GM18868 (cell line): ENCODE measurements around the gene HGFAC.

Experiments used
- ATAC-seq: cut with Tn5 transposase; IDR thresholded peaks from one replicate; pipeline ENCODE4 v1.9.1; 2021; ENCODE audit warnings: mild to moderate bottlenecking, moderate library complexity; ENCODE audit not compliant: unreplicated experiment

The HGFAC gene

DNA sequence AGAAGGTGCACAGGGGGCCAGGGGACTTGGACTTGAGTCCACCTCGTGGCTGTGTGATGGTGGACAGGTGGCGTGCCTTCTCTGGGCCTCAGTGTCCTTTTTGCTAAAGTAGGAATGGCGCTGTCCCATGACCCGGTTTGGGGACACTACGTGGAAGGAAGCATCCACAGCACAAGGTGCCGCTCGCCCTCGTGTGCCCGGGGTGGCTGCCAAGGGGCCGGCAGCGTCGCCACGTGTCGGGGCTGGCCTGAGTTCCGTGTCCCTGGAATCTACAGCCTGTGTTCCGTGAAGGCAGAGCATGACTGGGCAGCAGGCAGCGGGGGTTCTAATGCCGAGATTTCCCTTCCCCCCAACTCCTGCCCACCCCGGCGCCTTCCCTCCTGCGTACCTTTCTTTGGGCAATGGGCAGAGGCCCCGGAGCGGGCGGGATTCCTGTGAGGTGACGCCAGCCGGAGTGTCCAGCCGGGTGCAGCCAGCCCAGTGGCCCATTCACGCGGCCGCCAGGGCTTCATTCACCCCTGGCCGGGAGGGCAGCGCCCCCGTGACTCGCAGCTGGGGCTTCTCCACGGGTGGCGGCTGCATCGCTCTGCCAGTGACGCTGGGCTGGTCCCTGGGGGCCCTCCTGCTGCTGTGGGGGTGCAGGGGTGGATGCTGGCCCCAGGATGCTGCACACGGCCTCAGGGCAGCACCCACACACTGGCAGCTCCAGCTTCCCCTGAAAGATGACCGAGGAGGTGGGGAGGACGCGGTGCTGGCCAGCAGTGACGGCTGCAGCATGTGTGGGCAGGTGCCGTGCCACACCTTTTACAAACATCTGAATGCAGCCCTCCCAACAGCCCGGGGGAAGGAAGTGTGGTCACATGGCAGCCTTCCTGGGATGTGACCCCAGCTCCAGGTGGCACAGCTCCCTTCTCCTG lies 42.5 kb downstream of the HGFAC start:
- ATAC-seq: no peak

DNA sequence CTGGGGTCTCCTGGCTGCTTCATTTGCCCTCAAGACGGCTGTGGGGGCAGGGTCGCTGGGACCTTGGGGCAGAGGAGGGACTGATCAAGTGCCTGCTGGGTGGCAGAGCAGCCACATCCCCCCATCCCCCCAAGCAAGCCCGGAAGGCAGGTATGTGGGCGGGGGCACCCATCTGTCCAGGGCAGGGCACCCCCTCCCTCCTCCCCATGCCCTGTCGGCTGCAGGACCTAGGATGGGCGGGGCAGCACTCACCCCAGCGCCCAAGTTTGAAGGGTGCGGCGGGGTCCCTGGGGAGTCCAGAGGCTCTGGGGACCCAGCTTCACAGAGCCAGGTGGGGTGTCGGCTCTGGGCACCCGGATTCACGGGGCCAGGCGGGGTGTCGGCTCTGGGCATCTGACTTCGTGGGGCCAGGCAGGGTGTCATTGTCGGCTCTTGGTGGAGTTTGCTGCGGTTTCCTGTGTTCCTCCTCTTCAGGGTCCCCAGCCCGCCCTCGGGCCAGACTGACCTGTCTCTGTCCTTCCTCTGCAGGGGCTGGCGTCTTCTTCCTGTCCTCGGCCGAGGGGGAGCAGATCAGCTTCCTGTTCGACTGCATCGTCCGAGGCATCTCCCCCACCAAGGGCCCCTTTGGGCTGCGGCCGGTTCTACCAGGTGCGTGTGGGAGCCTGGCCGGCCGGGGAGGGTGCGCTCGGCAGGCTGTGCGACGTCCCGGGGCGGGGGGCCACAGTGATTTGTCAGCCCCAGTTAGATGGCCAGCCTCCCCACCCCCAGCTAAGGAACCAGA lies 43.4 kb downstream of the HGFAC start:
- ATAC-seq: no peak

DNA sequence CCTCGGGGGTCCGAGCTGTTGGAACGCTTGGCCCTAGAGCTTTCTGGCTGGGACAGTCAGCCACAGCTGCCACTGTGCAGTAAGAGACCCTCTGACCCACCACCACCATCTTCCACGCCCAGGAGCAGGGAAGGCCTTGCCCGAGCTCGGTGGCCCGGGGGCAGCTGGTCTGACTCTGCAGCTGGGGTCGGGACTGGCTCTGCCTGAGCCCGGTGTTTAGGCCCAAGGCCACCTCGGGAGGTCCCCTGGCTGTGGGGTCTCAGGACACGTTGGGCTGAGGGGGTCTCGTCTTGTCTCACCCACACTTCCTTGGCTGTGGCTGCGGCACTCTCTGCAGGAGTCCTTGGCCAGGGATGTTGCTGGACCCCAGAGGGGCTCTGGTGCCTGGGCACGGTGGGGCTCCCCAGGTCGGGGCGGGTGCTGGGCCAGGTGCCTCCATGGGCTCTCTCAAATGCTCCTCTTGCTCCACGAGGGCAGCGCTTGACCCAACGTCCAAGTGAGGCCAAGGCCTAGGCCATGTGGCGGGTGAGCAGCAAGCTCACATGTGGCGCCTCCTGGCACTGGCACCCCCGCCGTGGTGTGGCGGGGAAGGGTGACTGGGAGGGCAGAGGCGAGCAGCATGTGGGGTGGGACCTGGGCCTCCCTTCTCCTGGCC lies 44.2 kb downstream of the HGFAC start:
- ATAC-seq: no peak

DNA sequence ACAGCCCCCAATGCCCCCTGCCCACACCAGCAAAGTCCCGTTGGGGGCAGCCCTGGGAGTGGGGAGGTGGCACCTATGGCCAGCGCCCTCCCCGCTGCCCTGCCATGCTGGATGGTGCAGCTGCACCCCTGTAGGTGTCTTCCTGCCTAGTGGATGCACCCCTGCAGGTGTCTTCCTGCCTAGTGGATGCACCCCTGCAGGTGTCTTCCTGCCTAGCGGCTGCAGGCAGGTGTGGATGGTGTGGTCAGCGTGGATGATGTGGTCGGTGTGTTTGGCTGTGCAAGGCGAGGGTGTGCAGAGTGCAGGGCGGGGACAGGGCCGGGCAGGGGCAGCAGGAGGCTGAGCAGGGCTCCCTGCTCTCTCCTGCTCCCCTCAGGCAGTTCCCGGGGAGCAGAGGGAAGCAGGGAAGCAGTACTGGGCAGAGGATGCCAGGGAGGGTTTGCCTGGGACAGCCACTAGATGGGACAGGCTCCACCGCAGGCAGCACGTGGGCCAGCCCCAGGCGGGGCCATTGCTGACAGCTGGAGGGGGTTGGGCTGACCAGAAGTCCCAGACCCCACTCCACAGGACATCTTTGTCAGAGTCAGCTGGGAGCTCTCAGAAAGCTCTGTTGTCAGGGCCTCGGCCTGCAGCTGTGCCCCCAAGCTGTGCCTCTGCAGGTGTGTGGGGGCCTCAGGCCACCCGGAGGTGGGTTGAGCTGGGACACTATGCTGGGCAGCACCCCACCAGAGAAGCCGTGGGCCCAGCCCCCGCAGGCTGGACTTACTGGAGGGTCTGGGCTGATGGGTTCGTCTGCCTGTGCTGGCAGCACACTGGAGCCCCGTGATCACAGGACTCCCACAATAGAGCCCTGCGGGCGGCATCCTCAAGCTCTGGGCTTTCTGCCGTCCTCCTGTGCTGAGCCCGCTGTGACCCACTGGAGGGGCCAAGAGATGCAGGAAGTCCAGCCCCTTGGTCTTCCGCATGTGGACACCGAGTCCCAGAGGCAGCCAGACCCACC lies 45.1 kb downstream of the HGFAC start:
- no peak for ATAC-seq

DNA sequence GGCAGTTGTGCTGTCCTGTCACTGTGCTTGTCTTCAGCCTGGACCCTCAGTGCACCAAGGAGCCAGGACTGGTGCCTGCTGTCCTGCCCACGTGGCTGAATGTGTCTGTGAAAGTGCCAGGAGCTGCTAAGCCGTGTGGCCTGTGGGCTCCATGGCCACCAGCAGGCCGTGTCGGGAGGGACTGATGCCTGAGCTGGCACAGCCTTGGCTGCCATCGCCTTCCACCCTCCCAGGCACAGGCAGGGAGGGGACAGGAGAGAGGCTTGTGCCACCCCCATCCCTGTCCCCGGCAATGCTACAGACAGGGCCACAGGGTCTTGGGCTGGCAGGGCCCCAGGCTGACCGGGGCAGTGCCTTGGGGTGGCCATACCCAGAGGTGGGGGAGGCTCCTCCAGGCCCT lies 46.1 kb downstream of the HGFAC start:
- ATAC-seq: no peak

DNA sequence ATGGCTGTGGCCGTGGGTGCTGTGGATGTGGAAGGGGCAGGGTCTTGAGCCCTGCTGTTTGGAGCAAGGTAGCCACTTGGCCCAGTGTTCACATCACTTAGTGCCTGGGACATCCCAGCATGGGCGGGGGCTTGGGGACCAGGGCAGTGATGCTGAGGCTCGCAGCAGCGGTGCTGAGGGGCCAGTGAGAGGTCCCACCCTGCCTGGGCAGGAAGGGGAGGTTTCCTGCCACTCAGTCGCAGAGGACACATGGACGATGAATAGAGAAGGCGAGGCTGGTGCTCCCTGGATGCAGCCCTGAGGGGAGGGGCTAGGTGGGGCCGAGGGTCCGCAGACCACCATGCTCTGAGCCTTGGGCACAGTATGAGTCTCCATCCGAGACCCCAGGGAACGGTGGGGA lies 47.1 kb downstream of the HGFAC start:
- ATAC-seq: no peak

DNA sequence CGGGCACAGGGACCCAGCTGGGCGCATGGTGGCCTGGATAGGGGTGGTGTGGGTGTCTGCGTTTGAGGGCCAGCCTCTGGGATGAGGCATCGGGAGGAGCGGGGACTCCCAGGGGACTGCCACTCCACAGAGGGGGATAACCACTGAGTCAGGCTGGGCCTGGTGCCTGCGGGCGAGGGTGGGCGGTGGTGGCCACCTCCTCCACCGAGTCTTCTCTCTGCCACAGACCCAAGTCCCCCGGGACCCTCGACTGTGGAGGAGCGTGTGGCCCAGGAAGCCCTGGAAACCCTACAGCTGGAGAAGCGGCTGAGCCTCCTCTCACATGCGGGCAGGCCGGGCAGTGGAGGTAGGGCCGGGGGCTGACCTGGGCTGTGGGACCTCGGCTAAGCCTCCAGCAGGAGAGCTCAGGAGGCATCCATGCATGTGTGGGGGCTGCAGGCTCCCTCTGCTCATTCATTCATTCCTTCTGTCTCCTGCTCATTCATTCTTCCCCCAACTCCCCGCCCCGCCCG lies 47.7 kb downstream of the HGFAC start:
- ATAC-seq: no peak

DNA sequence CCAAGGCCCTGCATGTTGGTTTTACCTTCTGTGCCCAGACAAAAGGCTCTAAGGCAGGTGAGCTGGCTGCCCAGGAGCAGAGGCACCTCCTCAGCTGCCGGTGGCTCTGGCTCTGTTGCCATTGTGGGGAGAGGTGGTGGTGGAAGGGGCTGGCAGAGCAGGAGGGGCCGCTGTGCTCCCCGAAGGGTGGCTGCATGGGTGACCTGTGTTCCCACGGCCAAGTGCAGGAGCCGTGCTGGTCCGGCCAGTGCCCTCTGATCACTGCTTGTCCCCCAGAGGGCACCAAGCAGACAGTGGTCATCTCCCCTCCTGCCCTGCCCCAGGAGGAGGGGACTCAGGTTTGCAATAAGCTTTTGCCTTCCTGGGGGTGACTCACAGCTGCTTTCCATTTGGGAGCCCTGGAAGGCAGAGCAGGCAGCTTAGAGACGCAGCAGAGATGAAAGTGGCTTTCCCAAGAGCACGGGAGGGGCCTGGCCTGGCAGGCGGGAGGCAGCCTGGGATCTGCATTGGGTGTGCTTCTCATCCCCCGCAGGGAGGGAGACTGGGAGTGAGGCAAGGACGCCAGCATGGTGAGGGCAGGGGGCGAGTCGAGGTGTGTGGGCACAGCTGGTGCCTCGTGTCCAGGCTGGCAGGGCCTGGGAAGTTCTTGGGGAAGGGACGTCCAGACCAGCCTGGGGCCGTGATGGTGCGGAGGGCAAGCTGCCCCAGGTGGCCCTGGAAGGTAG lies 50.1 kb downstream of the HGFAC start:
- no peak for ATAC-seq

DNA sequence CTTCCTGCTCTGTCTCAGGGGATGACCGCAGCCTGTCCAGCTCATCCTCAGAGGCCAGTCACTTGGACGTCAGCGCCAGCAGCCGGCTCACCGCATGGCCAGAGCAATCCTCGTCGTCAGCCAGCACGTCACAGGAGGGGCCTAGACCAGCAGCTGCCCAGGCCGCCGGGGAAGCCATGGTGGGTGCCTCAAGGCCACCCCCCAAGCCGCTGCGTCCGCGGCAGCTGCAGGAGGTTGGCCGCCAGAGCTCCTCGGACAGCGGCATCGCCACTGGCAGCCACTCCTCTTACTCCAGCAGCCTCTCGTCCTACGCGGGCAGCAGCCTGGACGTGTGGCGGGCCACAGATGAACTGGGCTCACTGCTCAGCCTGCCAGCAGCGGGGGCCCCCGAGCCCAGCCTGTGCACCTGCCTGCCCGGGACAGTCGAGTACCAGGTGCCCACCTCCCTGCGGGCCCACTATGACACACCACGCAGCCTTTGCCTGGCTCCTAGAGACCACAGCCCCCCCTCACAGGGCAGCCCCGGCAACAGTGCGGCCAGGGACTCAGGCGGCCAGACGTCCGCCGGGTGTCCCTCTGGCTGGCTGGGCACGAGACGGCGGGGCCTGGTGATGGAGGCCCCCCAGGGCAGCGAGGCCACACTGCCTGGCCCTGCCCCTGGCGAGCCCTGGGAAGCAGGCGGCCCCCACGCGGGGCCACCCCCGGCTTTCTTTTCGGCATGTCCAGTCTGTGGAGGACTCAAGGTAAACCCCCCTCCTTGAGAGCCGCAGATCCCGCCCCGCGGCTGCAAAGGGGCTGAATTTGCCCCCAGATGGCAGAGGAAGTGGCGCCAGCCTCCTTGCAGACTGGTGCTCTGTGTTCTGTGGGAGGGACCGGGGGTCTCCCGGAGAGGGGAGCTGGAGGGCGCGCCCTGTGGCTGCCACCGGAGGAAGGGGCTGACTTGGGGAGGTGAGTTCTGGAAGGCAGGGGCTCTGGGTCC lies 51.3 kb downstream of the HGFAC start:
- no peak for ATAC-seq

DNA sequence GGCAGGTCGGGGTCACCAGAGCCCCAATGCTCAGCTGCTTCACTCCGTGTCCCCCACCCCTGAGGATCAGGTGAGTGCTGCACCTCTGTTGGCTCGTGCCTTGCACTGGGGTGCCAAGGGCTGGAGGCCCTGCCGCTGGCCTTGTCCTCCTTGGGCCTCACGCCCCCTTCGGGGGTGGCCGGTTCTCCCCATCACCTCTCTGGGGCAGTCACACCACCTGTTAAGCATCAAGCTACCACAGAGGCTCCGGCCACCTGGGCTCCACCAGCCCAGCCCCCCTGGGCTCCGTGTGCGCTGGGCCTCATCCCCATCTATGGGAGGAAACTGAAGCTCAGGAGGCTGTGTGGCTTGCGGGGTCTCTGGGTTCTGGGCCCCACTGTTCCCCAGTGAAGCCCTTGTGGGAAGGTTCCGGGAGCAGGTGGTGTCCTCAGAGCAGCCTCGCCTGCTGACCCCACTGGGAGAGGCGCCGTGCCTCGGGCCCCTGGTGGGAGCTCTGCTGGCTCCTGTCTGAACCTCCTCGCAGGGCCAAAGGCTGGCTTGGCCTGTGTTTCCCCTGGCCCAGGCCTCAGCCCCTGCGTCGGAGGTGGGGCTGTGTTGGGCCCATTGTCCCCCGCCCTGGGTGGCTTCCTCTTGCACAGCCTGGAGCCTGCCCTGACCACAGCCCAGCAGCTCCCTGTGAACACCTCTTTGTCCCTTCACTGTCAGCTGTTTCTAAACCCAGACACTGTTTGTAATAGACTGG lies 52.1 kb downstream of the HGFAC start:
- no peak for ATAC-seq

DNA sequence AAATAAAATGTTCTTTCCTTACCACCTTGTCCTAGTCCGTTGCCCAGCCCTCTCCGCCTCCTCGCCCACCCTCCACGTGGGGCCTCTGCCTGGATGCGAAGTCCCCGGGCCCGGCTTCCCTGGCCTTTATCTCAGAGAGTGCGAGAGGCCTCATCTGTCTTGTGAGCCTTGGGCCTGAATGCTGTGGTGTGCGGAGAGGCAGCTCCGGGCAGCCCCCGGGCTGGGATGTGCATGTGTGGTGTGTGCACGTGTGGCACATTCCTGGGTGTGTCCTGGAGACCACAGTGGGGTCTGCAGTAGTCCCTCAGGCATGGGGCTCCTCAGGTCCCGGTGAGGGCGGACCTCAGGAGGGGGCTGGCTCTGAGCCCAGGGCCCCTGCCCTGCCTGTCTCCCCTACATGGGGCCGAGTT lies 52.7 kb downstream of the HGFAC start:
- no peak for ATAC-seq

DNA sequence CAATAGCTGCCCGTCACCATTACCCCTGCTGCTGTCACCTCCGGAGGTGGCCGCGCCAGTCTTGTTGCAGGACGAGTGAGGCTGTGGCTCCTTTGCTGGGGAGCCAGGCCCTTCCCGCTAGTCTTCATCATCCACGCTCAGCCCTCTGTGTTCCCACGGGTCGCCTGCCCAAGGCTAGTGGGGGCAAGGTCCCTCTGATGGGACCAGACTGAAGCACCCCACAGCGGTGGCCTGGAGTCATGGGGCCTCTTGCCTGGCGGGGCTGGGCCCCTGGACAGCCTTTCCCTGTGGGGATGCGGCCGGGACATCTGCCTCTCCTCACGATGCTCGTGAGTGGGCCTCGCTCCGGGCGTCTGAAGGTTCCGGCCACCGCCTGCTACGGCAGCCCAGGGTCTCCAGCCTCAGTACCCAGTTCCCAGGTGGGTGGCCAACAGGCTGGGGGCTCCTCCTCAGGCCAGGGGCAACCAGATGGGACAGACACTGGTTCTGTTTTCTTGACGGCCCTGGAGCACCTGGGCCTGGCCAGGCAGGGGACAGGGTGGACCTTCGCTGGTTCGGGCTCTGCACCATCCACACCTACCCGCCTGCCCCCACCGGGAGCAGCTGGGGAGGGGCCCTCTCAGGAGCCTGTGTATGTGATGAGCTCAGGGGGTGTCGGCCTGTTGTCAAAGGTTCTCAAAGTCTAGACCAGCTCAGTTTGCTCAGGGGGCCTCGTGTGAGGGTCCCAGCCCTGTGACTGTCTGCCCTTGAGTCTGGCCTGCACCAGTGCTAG lies 53.6 kb downstream of the HGFAC start:
- ATAC-seq: no peak

DNA sequence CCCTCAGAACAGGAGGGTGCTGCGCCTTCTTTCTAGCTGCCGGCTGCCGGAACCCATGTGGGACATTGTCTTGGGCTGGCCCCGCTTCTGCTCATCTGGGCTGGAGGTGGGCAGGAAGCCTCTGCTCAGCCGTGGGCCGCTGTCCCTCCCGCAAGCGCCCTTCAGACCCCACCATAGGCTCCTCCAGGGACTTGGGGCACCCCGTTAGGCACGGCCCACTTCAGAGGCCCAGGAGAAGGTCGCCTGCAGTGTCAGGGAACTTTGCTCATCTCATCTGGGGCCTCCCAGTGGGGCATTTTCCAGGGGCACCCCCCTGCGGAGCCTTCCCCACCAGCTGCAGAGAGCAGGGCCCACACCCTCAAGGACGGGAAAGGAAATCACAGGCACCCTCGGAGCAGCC lies 54.3 kb downstream of the HGFAC start:
- ATAC-seq: no peak

DNA sequence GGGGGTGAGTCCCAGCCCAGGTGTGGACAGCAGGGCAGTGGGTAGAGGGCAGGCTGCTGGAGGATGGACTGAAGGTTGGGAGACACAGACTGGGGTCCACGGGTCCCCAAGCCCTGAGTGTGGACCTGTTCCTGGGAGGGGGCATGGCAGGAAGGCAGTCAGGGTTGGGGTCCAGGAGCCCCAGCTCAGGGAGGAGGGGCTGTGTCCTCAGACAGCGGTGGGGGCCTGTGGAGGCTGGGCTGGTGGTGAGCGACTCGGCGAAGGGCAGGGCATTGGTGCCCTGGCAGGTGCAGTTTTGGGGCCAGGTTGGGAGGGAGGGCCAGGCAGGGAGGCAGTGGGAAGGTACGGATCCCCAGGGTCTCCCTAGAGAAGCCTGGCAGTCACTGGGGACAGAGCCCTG lies 55.3 kb downstream of the HGFAC start:
- no peak for ATAC-seq

DNA sequence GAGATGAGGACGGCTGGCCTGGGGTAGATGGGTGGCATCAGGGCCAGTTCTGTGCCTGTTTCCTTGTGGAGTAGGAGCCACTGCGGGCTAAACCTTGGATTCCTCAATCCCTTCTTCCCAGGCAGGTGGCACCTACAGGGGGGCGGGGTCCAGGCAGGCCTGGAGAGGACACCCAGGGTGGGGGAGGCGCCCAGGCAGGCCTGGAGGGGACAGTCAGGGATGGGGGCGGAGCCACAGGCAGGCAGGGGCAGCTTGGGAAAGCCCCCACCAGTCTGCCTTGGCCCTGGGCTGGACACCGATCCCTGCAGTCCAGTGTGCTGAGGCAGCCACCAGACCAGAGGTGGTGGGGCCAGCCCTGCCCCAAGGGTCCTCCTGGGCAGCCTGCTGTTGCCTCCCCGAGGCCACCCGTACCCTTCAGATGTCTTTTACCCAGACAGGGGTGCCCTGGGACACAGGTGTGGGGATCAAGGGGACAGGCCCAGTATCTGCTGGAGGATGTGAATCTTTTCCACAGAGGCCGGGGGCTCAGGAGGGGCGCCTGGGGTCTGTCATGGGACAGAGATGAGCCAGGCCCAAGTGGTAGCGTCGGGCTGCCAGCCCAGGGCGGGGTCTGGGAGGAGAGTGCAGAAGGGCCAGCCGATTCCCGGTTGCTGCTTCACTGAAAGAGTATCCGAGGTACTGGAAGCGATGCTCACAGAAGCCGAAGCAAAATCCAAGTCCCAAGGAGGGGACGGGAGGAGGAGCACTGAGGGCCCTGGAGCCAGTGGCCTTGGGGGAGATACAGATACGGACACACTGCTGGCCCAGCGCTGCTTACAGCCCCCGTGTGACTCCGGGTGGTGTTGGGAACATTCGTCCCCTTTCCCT lies 56.0 kb downstream of the HGFAC start:
- ATAC-seq: no peak

DNA sequence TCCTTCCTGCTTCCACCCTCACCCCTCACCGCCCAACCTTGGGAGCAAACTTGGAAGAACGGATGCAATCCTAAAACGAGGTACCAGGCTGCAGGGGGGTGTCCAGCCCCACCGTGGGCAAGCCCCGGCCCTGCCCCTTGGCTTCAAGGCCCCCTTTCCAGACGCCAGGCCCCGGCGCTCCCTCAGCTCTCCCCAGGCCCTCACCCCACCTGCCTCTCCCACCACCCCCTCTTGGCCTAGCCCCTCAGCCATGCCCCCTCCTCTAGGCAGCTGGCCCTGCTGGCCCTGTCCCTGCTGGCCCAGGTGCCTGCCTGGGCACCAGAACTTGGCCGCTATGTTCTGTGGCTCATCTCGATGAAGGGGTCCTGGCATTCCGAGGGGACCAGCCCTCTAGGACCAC lies 56.6 kb downstream of the HGFAC start:
- ATAC-seq: no peak
